ENCODE data around the gene FKBP14.

Gene FKBP14

GRCh38 chr7:30046127-30046770, 19.7 kb upstream of the FKBP14 start:
- Mint-ChIP-seq H3K27ac (no peak overlapping the region), H3K9me3 (no peaks in the 10 kb centered on the region), H3K4me1 (ENCODE audit: low read depth) (no peaks in the 10 kb centered on the region), H3K27me3 (no peaks in the 10 kb centered on the region), H3K36me3 (ENCODE audit: low read depth) (peaks cover 42% of the 10 kb centered on the region), H3K4me3 (no peak overlapping the region)

- Mint-ChIP-seq H3K4me1 (ENCODE audit: low read depth) (peaks cover 6% of the 10 kb centered on the region), H3K27ac (no peak overlapping the region)
Observed at GRCh38 chr7:30041526-30042269, 15.2 kb upstream of the FKBP14 start.

GRCh38 chr7:30040938-30041337, 14.4 kb upstream of the FKBP14 start:
- Mint-ChIP-seq H3K9me3 (no peaks in the 10 kb centered on the region), H3K36me3 (ENCODE audit: low read depth) (peaks cover 12% of the 10 kb centered on the region), H3K4me1 (ENCODE audit: low read depth) (peaks cover 6% of the 10 kb centered on the region), H3K27me3 (no peaks in the 10 kb centered on the region), H3K4me3 (no peak overlapping the region), H3K27ac (no peak overlapping the region)

More at GRCh38 chr7:30041526-30042269, 15.2 kb upstream of the FKBP14 start:
- Mint-ChIP-seq H3K9me3 (no peaks in the 10 kb centered on the region), H3K4me3 (no peak overlapping the region), H3K36me3 (ENCODE audit: low read depth) (peaks cover 18% of the 10 kb centered on the region), H3K27me3 (no peaks in the 10 kb centered on the region)

DNA sequence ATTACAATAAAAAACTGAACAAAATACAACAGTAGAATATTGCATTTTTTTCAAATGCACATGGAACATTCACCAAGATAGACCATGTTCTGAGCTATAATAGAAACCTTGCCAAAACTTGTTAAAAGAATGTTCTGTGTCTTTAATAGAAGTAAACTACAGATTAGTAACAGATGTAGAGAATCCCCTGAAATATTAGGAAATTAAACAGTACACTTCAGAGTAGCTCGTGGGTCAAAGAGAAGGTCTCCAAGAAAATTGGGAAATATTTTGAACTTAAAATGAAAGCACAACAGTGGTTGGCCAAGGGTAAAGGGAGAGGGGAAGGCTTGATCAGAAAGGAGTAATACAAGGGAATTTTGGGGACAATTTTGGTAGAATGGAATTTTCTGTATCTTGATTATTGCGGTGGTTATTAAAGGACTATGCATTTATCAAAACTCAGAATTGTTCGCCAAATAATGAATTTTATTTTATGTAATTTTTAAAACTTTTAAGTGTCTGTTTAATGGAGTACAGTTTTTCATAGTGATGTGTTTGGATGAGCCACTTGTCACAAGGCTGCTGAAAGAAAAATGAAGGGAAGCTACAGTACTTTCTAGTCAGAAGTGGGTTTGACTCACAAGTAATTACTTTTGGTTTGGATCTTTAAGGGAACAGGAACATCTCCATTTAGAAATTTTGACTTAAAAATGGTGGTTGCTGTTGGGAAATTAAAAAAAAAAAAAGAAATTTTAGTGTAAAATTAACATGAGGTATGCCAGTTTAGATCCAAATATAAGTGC, 11.9 kb upstream of the FKBP14 start:
- no peak overlapping the region for H3K27ac Mint-ChIP-seq
- H3K9me3 Mint-ChIP-seq: no peaks in the 10 kb centered on the region
- no peaks in the 10 kb centered on the region for H3K27me3 Mint-ChIP-seq
- no peaks in the 10 kb centered on the region for H3K36me3 Mint-ChIP-seq (ENCODE audit: low read depth)
- H3K4me3 Mint-ChIP-seq: no peak overlapping the region
- H3K4me1 Mint-ChIP-seq (ENCODE audit: low read depth): peaks cover 6% of the 10 kb centered on the region

GRCh38 chr7:30036220-30036619, 9.7 kb upstream of the FKBP14 start:
- Mint-ChIP-seq H3K4me3 (no peak overlapping the region), H3K4me1 (ENCODE audit: low read depth) (peaks cover 6% of the 10 kb centered on the region), H3K27ac (no peak overlapping the region), H3K9me3 (no peaks in the 10 kb centered on the region), H3K27me3 (no peaks in the 10 kb centered on the region), H3K36me3 (ENCODE audit: low read depth) (no peaks in the 10 kb centered on the region)

DNA sequence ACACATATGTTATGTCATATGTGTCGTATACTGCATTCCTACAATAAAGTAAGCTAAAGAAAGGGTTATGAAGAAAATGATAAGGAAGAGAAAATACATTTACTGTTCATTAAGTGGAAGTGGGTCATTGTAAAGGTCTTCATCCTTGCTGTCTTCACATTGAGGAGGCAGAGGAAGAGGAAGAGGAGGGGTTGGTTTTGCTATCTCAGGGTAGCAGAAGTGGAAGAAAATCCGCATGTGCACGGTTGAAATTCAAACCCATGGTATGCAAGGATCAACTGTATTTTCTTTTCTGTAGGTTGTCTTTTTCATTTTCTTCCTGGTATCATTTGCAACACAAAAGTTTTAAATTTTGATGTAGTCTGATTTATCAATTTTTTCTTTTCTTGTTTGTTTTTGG, 8.0 kb upstream of the FKBP14 start:
- no peaks in the 10 kb centered on the region for H3K27me3 Mint-ChIP-seq
- H3K4me3 Mint-ChIP-seq: no peak overlapping the region
- H3K9me3 Mint-ChIP-seq: no peaks in the 10 kb centered on the region

DNA sequence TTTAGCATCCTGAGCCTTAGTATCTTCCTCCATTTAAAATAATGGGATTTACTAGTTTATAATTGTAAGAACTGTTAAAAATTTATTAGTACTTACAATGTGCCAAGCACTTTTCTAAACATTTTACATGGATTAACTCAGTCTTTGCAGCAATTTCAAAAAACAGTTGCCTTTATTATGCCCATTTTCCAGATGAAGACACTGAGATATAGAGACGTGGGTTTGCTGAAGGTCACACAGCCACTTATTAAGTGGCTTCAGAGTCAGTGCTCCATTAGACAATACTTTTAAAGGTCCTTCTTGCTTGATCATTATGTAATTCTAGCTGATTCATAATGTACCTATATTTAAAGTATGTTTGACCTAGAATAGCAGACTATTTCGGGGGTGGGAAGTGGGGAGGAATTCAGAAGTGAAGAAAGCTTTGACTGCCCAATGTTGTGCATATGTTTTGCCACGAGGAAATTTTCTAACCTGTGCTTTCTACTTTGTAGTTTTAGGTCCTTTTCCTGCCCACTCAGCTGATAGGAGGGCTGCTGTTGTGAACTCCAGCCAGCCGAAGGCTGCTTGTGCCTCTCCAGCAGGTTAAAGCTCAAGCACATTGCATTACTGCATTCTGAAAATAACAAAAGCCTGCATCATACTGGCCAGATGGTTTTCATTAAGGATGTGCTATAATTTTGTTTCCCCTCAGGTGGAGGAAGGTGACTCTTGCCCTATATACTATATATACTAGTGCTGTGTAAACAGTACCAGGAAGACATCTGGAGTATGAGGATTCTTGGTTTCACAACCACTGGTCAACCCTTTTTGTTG, 6.0 kb upstream of the FKBP14 start:
- Mint-ChIP-seq H3K27me3 (no peaks in the 10 kb centered on the region), H3K9me3 (no peaks in the 10 kb centered on the region), H3K4me3 (no peak overlapping the region), H3K36me3 (ENCODE audit: low read depth) (no peaks in the 10 kb centered on the region), H3K27ac (no peak overlapping the region), H3K4me1 (ENCODE audit: low read depth) (peaks cover 5% of the 10 kb centered on the region)

More for the DNA sequence above, 8.0 kb upstream of the FKBP14 start:
- Mint-ChIP-seq H3K27ac (no peak overlapping the region), H3K36me3 (ENCODE audit: low read depth) (no peaks in the 10 kb centered on the region), H3K4me1 (ENCODE audit: low read depth) (peaks cover under 1% of the 10 kb centered on the region)

GRCh38 chr7:30029696-30030095, 3.2 kb upstream of the FKBP14 start:
- no peaks in the 10 kb centered on the region for H3K27me3 Mint-ChIP-seq
- H3K27ac Mint-ChIP-seq: no peak overlapping the region
- no peaks in the 10 kb centered on the region for H3K36me3 Mint-ChIP-seq (ENCODE audit: low read depth)
- H3K9me3 Mint-ChIP-seq: no peaks in the 10 kb centered on the region
- no peak overlapping the region for H3K4me3 Mint-ChIP-seq
- peaks cover 23% of the 10 kb centered on the region for H3K4me1 Mint-ChIP-seq (ENCODE audit: low read depth)

GRCh38 chr7:30028749-30029635, 2.5 kb upstream of the FKBP14 start:
- H3K27ac Mint-ChIP-seq: peak overlapping the region; percentile 31
- no peak overlapping the region for H3K4me3 Mint-ChIP-seq
- no peaks in the 10 kb centered on the region for H3K36me3 Mint-ChIP-seq (ENCODE audit: low read depth)
- no peaks in the 10 kb centered on the region for H3K9me3 Mint-ChIP-seq
- H3K4me1 Mint-ChIP-seq (ENCODE audit: low read depth): peaks cover 29% of the 10 kb centered on the region
- no peaks in the 10 kb centered on the region for H3K27me3 Mint-ChIP-seq

- H3K9me3 Mint-ChIP-seq: no peaks in the 10 kb centered on the region
- peaks cover 36% of the 10 kb centered on the region for H3K4me1 Mint-ChIP-seq (ENCODE audit: low read depth)
- no peaks in the 10 kb centered on the region for H3K27me3 Mint-ChIP-seq
- H3K36me3 Mint-ChIP-seq (ENCODE audit: low read depth): no peaks in the 10 kb centered on the region
- H3K4me3 Mint-ChIP-seq: no peak within 1 kb of the TSS
- H3K27ac Mint-ChIP-seq: peak within 1 kb of the TSS; percentile 89
Observed at GRCh38 chr7:30028216-30028748, 1.8 kb upstream of the FKBP14 start, which contains the start of gene PLEKHA8. TSS of gene PLEKHA8 (plus strand) at chr7:30028412. CDS start at chr7:30028763, 351 bp downstream.

GRCh38 chr7:30027740-30028215, 1.3 kb upstream of the FKBP14 start:
- Mint-ChIP-seq H3K4me1 (ENCODE audit: low read depth) (peaks cover 39% of the 10 kb centered on the region), H3K27ac (peak overlapping the region; percentile 89), H3K27me3 (no peaks in the 10 kb centered on the region), H3K9me3 (no peaks in the 10 kb centered on the region), H3K4me3 (no peak overlapping the region), H3K36me3 (ENCODE audit: low read depth) (no peaks in the 10 kb centered on the region)

DNA sequence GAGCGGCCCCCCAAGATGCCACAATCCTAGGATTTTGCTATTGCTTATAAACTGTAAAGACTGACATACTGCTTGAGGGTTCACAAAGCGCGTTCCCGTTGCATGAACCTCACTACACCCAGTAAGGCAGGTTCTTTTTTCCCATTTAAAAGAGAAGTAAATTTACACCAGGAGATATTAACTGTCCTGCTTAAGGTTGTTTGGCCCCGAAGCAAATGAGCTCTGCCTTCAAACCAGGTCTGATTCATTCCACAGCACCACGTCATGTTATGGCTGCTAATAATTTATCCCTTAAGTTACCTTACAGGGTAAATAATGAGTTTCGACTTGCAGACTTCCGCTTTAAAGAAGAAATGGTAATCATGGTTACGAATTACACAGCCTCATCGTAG, 559 bp upstream of the FKBP14 start:
- Mint-ChIP-seq H3K27me3 (no peaks in the 10 kb centered on the region), H3K36me3 (ENCODE audit: low read depth) (no peaks in the 10 kb centered on the region), H3K9me3 (no peaks in the 10 kb centered on the region), H3K4me3 (no peak overlapping the region), H3K4me1 (ENCODE audit: low read depth) (peaks cover 39% of the 10 kb centered on the region), H3K27ac (peak overlapping the region; percentile 89)

GRCh38 chr7:30023524-30023923, 3.0 kb downstream of the FKBP14 start:
- peaks cover 5% of the 10 kb centered on the region for H3K36me3 Mint-ChIP-seq (ENCODE audit: low read depth)
- H3K4me1 Mint-ChIP-seq (ENCODE audit: low read depth): peaks cover 48% of the 10 kb centered on the region
- no peaks in the 10 kb centered on the region for H3K9me3 Mint-ChIP-seq
- H3K27ac Mint-ChIP-seq: no peak overlapping the region
- no peaks in the 10 kb centered on the region for H3K27me3 Mint-ChIP-seq
- H3K4me3 Mint-ChIP-seq: no peak overlapping the region
